GM13976 (cell line): ENCODE measurements around the gene DLGAP4.

Source experiments
- DNase-seq: peaks from one replicate; pipeline ENCODE4 v3.0.0; 2012; ENCODE audit warnings: low spot score
- CTCF ChIP-seq: IDR thresholded peaks from 2 replicates; pipeline ENCODE4 v1.5.1; 2012; ENCODE audit warnings: borderline replicate concordance, mild to moderate bottlenecking; ENCODE audit not compliant: insufficient read depth; ENCODE audit errors: extremely low read depth, missing control alignments, control extremely low read depth
- in situ Hi-C: fragments of 300-500 bp; cut with MboI; formaldehyde crosslinking; loops from one replicate; pipeline ENCODE4 v1.12.0; 2022; ENCODE audit warnings: low sequenced_read_pairs, mixed read lengths, inconsistent platforms; ENCODE audit not compliant: unreplicated experiment

DLGAP4 gene

DNA sequence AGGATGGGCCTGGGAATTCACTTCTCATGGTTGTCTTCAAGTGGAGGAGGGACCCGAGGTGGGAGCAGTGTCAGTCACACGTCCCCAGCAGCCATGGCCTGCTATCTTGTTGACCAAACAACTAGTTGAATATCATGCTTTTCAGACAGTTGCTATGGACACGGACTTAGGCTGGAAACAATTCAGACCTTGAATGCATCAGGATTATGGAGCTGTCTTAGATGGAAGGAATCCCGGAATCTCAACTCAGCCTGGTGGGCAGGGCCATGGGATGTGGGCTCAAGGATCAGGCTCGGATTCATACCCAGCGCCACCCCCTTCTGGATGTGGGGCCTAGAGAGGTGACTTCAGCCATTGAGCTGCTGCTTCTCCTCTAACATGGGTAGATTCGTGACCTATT, 112.6 kb downstream of the DLGAP4 start:
- in situ Hi-C loops: no loop called here
- TF ChIP-seq CTCF: no peak
- DNase-seq: no peak

DNA sequence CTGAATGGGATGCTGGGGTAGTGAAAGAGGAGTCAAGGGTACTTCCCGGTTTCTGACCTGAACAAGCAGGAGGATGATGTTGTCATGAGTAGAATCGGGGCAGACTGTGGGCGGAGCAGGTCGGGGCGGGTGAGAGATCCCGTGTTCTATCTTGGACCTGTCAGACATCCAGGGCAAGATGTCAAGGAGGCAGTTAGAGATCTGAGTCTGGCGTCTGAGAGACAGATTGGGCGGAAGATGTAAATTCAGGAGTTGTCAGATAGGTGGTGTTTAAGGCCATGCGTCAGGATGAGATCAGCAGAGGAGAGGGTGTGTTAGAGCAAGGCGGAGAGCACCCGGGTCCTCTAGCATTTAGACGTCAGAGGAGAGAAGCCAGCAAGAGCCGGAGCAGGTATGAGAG, 115.5 kb downstream of the DLGAP4 start:
- no peak for DNase-seq
- no peak for TF ChIP-seq CTCF
- in situ Hi-C loops: no loop called here

DNA sequence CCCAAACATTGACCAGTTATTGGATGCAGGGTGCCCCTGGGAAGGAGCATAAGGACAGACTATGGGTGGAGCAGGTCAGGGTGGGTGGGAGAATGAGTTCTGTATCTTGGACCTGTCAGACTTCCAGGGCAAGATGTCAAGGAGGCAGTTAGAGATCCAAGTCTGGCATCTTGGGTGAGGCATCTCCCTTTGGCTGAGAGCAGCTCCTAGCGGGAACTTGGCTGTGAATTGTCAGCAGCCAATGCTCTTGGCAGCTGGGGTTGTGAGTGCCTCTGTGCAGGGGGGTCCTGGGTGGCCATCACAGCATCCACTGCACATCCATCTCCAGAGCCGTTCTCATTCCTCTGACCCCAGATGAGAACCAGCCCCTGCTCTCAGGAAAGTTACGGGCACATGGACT, 118.2 kb downstream of the DLGAP4 start:
- DNase-seq: no peak
- in situ Hi-C loops: no loop called here
- no peak for TF ChIP-seq CTCF

GRCh38 chr20:36425166-36425565, 119.0 kb downstream of the DLGAP4 start:
- DNase-seq: no peak
- no peak for TF ChIP-seq CTCF
- in situ Hi-C loops: loop anchor here (25.0 kb wide), 1 partner anchor 438 kb away; no protein-coding TSS in a partner anchor

DNA sequence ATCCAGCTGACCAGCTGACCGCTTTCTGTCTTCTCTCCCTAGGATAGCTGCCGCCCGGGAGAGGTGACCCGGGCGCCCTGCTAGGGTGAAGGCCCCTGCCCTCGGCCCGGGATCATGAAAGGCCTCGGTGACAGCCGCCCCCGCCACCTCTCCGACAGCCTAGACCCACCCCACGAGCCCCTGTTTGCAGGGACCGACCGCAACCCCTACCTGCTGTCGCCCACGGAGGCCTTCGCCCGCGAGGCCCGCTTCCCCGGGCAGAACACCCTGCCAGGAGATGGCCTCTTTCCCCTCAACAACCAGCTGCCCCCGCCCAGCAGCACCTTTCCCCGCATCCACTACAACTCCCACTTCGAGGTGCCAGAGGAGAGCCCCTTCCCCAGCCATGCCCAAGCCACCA, 125.5 kb downstream of the DLGAP4 start:
- in situ Hi-C loops: loop anchor here (10.0 to 25.0 kb wide), 2 partner anchors 227 to 444 kb away; no protein-coding TSS in a partner anchor
- no peak for TF ChIP-seq CTCF
- DNase-seq: no peak

- in situ Hi-C loops: loop anchor here (10.0 to 25.0 kb wide), 2 partner anchors 227 to 445 kb away; no protein-coding TSS in a partner anchor
Measured at GRCh38 chr20:36432096-36432495, 126.0 kb downstream of the DLGAP4 start.

More at GRCh38 chr20:36432096-36432495, 126.0 kb downstream of the DLGAP4 start:
- no peak for TF ChIP-seq CTCF
- DNase-seq: no peak
